ENCODE results near the gene GRAMD4.

The GRAMD4 gene

GRCh38 chr22:46576556-46577367, 43.4 kb upstream of the GRAMD4 start:
- TF ChIP-seq POU2F2 (IDR thresholded peaks at IDR 0.05; ENCODE audit: low read depth, low read length) (no peak), POLR2AphosphoS5 (IDR thresholded peaks at IDR 0.05; ENCODE audit: low read depth, low read length) (no peak), POLR2A (IDR thresholded peaks at IDR 0.05; ENCODE audit: low read depth, low read length) (no peak), SPI1 (IDR thresholded peaks at IDR 0.05; ENCODE audit: low read depth, low read length) (no peak), TAF1 (IDR thresholded peaks at IDR 0.05; ENCODE audit: low read depth, low read length) (no peak), PAX5 (IDR thresholded peaks at IDR 0.05; ENCODE audit: insufficient read depth, low read length, severe bottlenecking) (no peak)
- DNase-seq (ENCODE audit: insufficient read length, low spot score) (peak; percentile 90), FAIRE-seq (peak; percentile 87)

GRCh38 chr22:46577368-46578249, 42.6 kb upstream of the GRAMD4 start:
- DNase-seq (ENCODE audit: insufficient read length, low spot score), result no peak
- peak; percentile 71 for FAIRE-seq
- TF ChIP-seq POLR2A (IDR thresholded peaks at IDR 0.05; ENCODE audit: low read depth, low read length) (no peak), PAX5 (IDR thresholded peaks at IDR 0.05; ENCODE audit: insufficient read depth, low read length, severe bottlenecking) (no peak), POU2F2 (IDR thresholded peaks at IDR 0.05; ENCODE audit: low read depth, low read length) (no peak), SPI1 (IDR thresholded peaks at IDR 0.05; ENCODE audit: low read depth, low read length) (no peak), TAF1 (IDR thresholded peaks at IDR 0.05; ENCODE audit: low read depth, low read length) (no peak), POLR2AphosphoS5 (IDR thresholded peaks at IDR 0.05; ENCODE audit: low read depth, low read length) (no peak)

GRCh38 chr22:46578251-46578823, 41.8 kb upstream of the GRAMD4 start:
- no peak for TF ChIP-seq TAF1 (IDR thresholded peaks at IDR 0.05; ENCODE audit: low read depth, low read length)
- no peak for TF ChIP-seq POU2F2 (IDR thresholded peaks at IDR 0.05; ENCODE audit: low read depth, low read length)
- no peak for TF ChIP-seq PAX5 (IDR thresholded peaks at IDR 0.05; ENCODE audit: insufficient read depth, low read length, severe bottlenecking)
- no peak for TF ChIP-seq SPI1 (IDR thresholded peaks at IDR 0.05; ENCODE audit: low read depth, low read length)
- TF ChIP-seq POLR2A (IDR thresholded peaks at IDR 0.05; ENCODE audit: low read depth, low read length), result no peak
- TF ChIP-seq POLR2AphosphoS5 (IDR thresholded peaks at IDR 0.05; ENCODE audit: low read depth, low read length), result no peak
- no peak for DNase-seq (ENCODE audit: insufficient read length, low spot score)
- FAIRE-seq, result peak; percentile 31

- no peak for TF ChIP-seq POLR2AphosphoS5 (IDR thresholded peaks at IDR 0.05; ENCODE audit: low read depth, low read length)
- no peak for TF ChIP-seq POLR2A (IDR thresholded peaks at IDR 0.05; ENCODE audit: low read depth, low read length)
- TF ChIP-seq TAF1 (IDR thresholded peaks at IDR 0.05; ENCODE audit: low read depth, low read length), result no peak
- TF ChIP-seq SPI1 (IDR thresholded peaks at IDR 0.05; ENCODE audit: low read depth, low read length), result no peak
- TF ChIP-seq PAX5 (IDR thresholded peaks at IDR 0.05; ENCODE audit: insufficient read depth, low read length, severe bottlenecking), result no peak
- no peak for TF ChIP-seq POU2F2 (IDR thresholded peaks at IDR 0.05; ENCODE audit: low read depth, low read length)
- DNase-seq (ENCODE audit: insufficient read length, low spot score) (no peak), FAIRE-seq (no peak)
Measured at GRCh38 chr22:46578824-46579561, 41.2 kb upstream of the GRAMD4 start.

GRCh38 chr22:46579751-46580449, 40.3 kb upstream of the GRAMD4 start:
- DNase-seq (ENCODE audit: insufficient read length, low spot score) (no peak), FAIRE-seq (no peak)
- no peak for TF ChIP-seq POLR2A (IDR thresholded peaks at IDR 0.05; ENCODE audit: low read depth, low read length)
- TF ChIP-seq POU2F2 (IDR thresholded peaks at IDR 0.05; ENCODE audit: low read depth, low read length), result no peak
- TF ChIP-seq TAF1 (IDR thresholded peaks at IDR 0.05; ENCODE audit: low read depth, low read length), result no peak
- TF ChIP-seq POLR2AphosphoS5 (IDR thresholded peaks at IDR 0.05; ENCODE audit: low read depth, low read length), result no peak
- TF ChIP-seq SPI1 (IDR thresholded peaks at IDR 0.05; ENCODE audit: low read depth, low read length), result no peak
- TF ChIP-seq PAX5 (IDR thresholded peaks at IDR 0.05; ENCODE audit: insufficient read depth, low read length, severe bottlenecking), result no peak

GRCh38 chr22:46580940-46581537, 39.1 kb upstream of the GRAMD4 start:
- TF ChIP-seq SPI1 (IDR thresholded peaks at IDR 0.05; ENCODE audit: low read depth, low read length) (no peak), PAX5 (IDR thresholded peaks at IDR 0.05; ENCODE audit: insufficient read depth, low read length, severe bottlenecking) (no peak), POU2F2 (IDR thresholded peaks at IDR 0.05; ENCODE audit: low read depth, low read length) (no peak), POLR2A (IDR thresholded peaks at IDR 0.05; ENCODE audit: low read depth, low read length) (no peak)
- DNase-seq (ENCODE audit: insufficient read length, low spot score) (no peak), FAIRE-seq (no peak)

- DNase-seq (ENCODE audit: insufficient read length, low spot score) (no peak), FAIRE-seq (peak; percentile 87)
Measured at GRCh38 chr22:46581538-46582244, 38.5 kb upstream of the GRAMD4 start.

More at GRCh38 chr22:46581538-46582244, 38.5 kb upstream of the GRAMD4 start:
- no peak for TF ChIP-seq POLR2AphosphoS5 (IDR thresholded peaks at IDR 0.05; ENCODE audit: low read depth, low read length)
- TF ChIP-seq POLR2A (IDR thresholded peaks at IDR 0.05; ENCODE audit: low read depth, low read length), result no peak
- TF ChIP-seq SPI1 (IDR thresholded peaks at IDR 0.05; ENCODE audit: low read depth, low read length), result no peak
- TF ChIP-seq PAX5 (IDR thresholded peaks at IDR 0.05; ENCODE audit: insufficient read depth, low read length, severe bottlenecking), result no peak
- no peak for TF ChIP-seq POU2F2 (IDR thresholded peaks at IDR 0.05; ENCODE audit: low read depth, low read length)
- no peak for TF ChIP-seq TAF1 (IDR thresholded peaks at IDR 0.05; ENCODE audit: low read depth, low read length)

Data from GM12891 (cell line).